A549 (cell line): ENCODE data around the gene PFDN1. TPM values are rescaled to one million over a fixed set of nuclear protein-coding genes. Genes with fewer than 3 reads are reported as not detected.

Experiments
- ATAC-seq, 2 experiments: fragments of 200-7000 bp in 1 of 2; fragments of >200 bp in 1 of 2; cut with Nextera tagmentation in 1 of 2; cut with Tn5 transposase in 1 of 2; 3 replicates each; pipeline versions ENCODE4 v1.8.0 to v1.9.1; 2018 to 2020; ENCODE audit warnings: mild to moderate bottlenecking in 1 of 2, moderate library complexity in 1 of 2
- CTCF ChIA-PET: fragments of 300-600 bp; sonication (Branson Sonifier 250); formaldehyde crosslinking; extraction: SDS; loops from one replicate; lab custom pipeline; 2021; ENCODE audit warnings: antibody characterized with exemption, inconsistent platforms; lab: Yijun Ruan, JAX
- POLR2A ChIA-PET: fragments of 350-600 bp; formaldehyde crosslinking; extraction: SDS; loops from one replicate; lab custom pipeline; 2021; ENCODE audit warnings: antibody characterized with exemption, inconsistent platforms; lab: Yijun Ruan, JAX
- DNase-seq, 2 experiments: peaks; one replicate each; pipeline versions ENCODE4 v3.0.0 to v3.0.0-alpha.2; 2011 to 2016; ENCODE audit warnings: low read depth in 1 of 2, low spot score in 1 of 2
- FAIRE-seq: peaks from 2 replicates; lab custom pipeline; 2011; peaks lifted over from hg19 to GRCh38; lab: Jason Lieb, UNC
- H3K27ac ChIP-seq, 2 experiments: fragments of >200 bp; sonication (Bioruptor Twin); formaldehyde crosslinking; 3 replicates each; pipeline ENCODE4 v1.5.1; 2016 to 2017
- H3K4me1 ChIP-seq: fragments of >200 bp; sonication (Bioruptor Twin); formaldehyde crosslinking; 3 replicates; pipeline ENCODE4 v1.6.1; 2016
- H3K4me2 ChIP-seq: fragments of >200 bp; sonication (Bioruptor Twin); formaldehyde crosslinking; 3 replicates; pipeline ENCODE4 v1.6.1; 2016
- H3K4me3 ChIP-seq: fragments of >200 bp; sonication (Bioruptor Twin); formaldehyde crosslinking; 3 replicates; pipeline ENCODE4 v1.5.1; 2016
- H3K9me3 ChIP-seq: fragments of >200 bp; sonication (Bioruptor Twin); formaldehyde crosslinking; 3 replicates; pipeline ENCODE4 v1.6.1; 2016
- BHLHE40 ChIP-seq: IDR thresholded peaks from 2 replicates; pipeline ENCODE4 v1.6.1; 2012; ENCODE audit warnings: low read depth, low read length, inconsistent platforms
- CHD2 ChIP-seq: fragments of 150-350 bp; IDR thresholded peaks from 2 replicates; pipeline ENCODE4 v1.6.1; 2014; ENCODE audit warnings: low read length; ENCODE audit not compliant: partially characterized antibody
- CTCF ChIP-seq: fragments of >200 bp; sonication (Bioruptor Twin); formaldehyde crosslinking; IDR thresholded peaks from 3 replicates; pipeline ENCODE4 v1.5.1; 2016
- EHF ChIP-seq: fragments of 250-450 bp; sonication (Bioruptor Pico); IDR thresholded peaks from 2 replicates; pipeline ENCODE4 v1.5.0; 2020; ENCODE audit warnings: mild to moderate bottlenecking
- EP300 ChIP-seq, 2 experiments: fragments of >200 bp; sonication (Bioruptor Twin); formaldehyde crosslinking; IDR thresholded peaks; 2 replicates in 1 of 2; 3 replicates in 1 of 2; pipeline ENCODE4 v1.6.1; 2016 to 2017
- FOSB ChIP-seq: fragments of 250-450 bp; sonication (Bioruptor Pico); IDR thresholded peaks from 2 replicates; pipeline ENCODE4 v1.5.0; 2020; ENCODE audit warnings: mild to moderate bottlenecking, moderate library complexity
- FOXS1 ChIP-seq: fragments of 250-450 bp; sonication (Bioruptor Pico); IDR thresholded peaks from 2 replicates; pipeline ENCODE4 v1.5.0; 2020; ENCODE audit warnings: mild to moderate bottlenecking, moderate library complexity
- HEYL ChIP-seq: fragments of 250-450 bp; sonication (Bioruptor Pico); IDR thresholded peaks from 2 replicates; pipeline ENCODE4 v1.8.0; 2021; ENCODE audit warnings: mild to moderate bottlenecking, moderate library complexity
- HOXA7 ChIP-seq: fragments of 250-450 bp; sonication (Bioruptor Pico); IDR thresholded peaks from 2 replicates; pipeline ENCODE4 v1.5.0; 2020; ENCODE audit warnings: mild to moderate bottlenecking, moderate library complexity
- JUNB ChIP-seq: fragments of >200 bp; sonication (Bioruptor Twin); formaldehyde crosslinking; IDR thresholded peaks from 2 replicates; pipeline ENCODE4 v1.6.1; 2016
- MAZ ChIP-seq: fragments of 150-350 bp; IDR thresholded peaks from 2 replicates; pipeline ENCODE4 v1.6.1; 2014; ENCODE audit warnings: antibody characterized with exemption, low read depth, low read length, borderline replicate concordance
- NPAS2 ChIP-seq: fragments of 250-450 bp; sonication (Bioruptor Pico); IDR thresholded peaks from 2 replicates; pipeline ENCODE4 v1.8.0; 2022; ENCODE audit warnings: mild to moderate bottlenecking, moderate library complexity, borderline replicate concordance
- PBX3 ChIP-seq: IDR thresholded peaks from 2 replicates; pipeline ENCODE4 v1.6.1; 2012
- POLR2AphosphoS2 ChIP-seq: conservative IDR thresholded peaks from 2 replicates; pipeline ENCODE4 v1.6.1; 2012; ENCODE audit warnings: low read length, improper control_type of control experiment, inconsistent platforms
- RAD21 ChIP-seq, 2 experiments: fragments of >200 bp in 1 of 2; sonication (Bioruptor Twin) in 1 of 2; formaldehyde crosslinking in 1 of 2; IDR thresholded peaks in 1 of 2; conservative IDR thresholded peaks in 1 of 2; 2 replicates in 1 of 2; 3 replicates in 1 of 2; pipeline ENCODE4 v1.6.1; 2012 to 2018; ENCODE audit warnings: inconsistent platforms in 1 of 2
- RFX5 ChIP-seq: fragments of 450-650 bp; IDR thresholded peaks from 2 replicates; pipeline ENCODE4 v1.7.1; 2014; ENCODE audit warnings: antibody characterized with exemption, mild to moderate bottlenecking, moderate library complexity
- RNF2 ChIP-seq: fragments of 200-600 bp; sonication (generic); IDR thresholded peaks from 2 replicates; pipeline ENCODE4 v1.6.1; 2016; ENCODE audit warnings: low read depth, mild to moderate bottlenecking, antibody characterized with exemption, moderate library complexity, borderline replicate concordance
- TFCP2L1 ChIP-seq: fragments of 250-450 bp; sonication (Bioruptor Pico); IDR thresholded peaks from 2 replicates; pipeline ENCODE4 v1.5.0; 2021; ENCODE audit warnings: mild to moderate bottlenecking
- ZC3H11A ChIP-seq: fragments of 450-650 bp; IDR thresholded peaks from 2 replicates; pipeline ENCODE4 v1.6.1; 2014; ENCODE audit warnings: antibody characterized with exemption, mild to moderate bottlenecking
- WGBS: methylation state at CpG from one replicate; pipeline ENCODE4 v1.1.6; 2017; ENCODE audit errors: missing lambda C conversion rate; 5-methylcytosine and 5-hydroxymethylcytosine counted together
- polyA plus RNA-seq, 4 experiments: library from polyadenylated mRNA; depleted of rRNA in 3 of 4; stranded (reverse); fragments of >200 nt; fragmentation: RNase III in 1 of 4; extraction: RNeasy Plus Mini Kit Qiagen cat#74134 plus additional on column Dnase treatment in 1 of 4; gene quantifications; 2 replicates in 3 of 4; 3 replicates in 1 of 4; pipeline ENCODE4 v1.2.3, GENCODE V29; 2011 to 2017
- TF ChIP-seq, protein P1 (sequence below): fragments of >200 bp; sonication (Bioruptor Twin); formaldehyde crosslinking; IDR thresholded peaks from 3 replicates; pipeline ENCODE4 v1.6.1; 2016
- TF ChIP-seq, protein P2 (sequence below): fragments of 200-600 bp; sonication (generic); IDR thresholded peaks from 2 replicates; pipeline ENCODE4 v1.6.1; 2016; ENCODE audit warnings: antibody characterized with exemption, mild to moderate bottlenecking, moderate library complexity

Gene PFDN1
- polyA plus RNA-seq, 2 of the 4 experiments (the other 2 are of a cell fraction), result 90.4 to 201 TPM

- Histone ChIP-seq H3K4me2 (no peak overlapping the region), H3K4me1 (no peaks in the 10 kb centered on the region)
- ATAC-seq (no peak), DNase-seq (no peak)
- CTCF ChIA-PET, result interaction anchor here (0.8 to 4.4 kb wide), 5 partner anchors 10 to 76 kb away, joined by 3 to 26 read pairs (median 9); partner anchors contain the start of gene HBEGF
- no peak for TF ChIP-seq HOXA7 (CRISPR knock-in tag)
- TF ChIP-seq BHLHE40, result no peak
- no peak for TF ChIP-seq RNF2
- no peak for TF ChIP-seq FOSB (CRISPR knock-in tag)
- TF ChIP-seq FOXS1 (CRISPR knock-in tag), result no peak
- no peak for TF ChIP-seq HEYL (CRISPR knock-in tag)
- TF ChIP-seq, protein P1, sequence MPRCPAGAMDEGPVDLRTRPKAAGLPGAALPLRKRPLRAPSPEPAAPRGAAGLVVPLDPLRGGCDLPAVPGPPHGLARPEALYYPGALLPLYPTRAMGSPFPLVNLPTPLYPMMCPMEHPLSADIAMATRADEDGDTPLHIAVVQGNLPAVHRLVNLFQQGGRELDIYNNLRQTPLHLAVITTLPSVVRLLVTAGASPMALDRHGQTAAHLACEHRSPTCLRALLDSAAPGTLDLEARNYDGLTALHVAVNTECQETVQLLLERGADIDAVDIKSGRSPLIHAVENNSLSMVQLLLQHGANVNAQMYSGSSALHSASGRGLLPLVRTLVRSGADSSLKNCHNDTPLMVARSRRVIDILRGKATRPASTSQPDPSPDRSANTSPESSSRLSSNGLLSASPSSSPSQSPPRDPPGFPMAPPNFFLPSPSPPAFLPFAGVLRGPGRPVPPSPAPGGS, result no peak
- TF ChIP-seq JUNB, result no peak
- no peak for TF ChIP-seq CTCF
- TF ChIP-seq PBX3, result no peak
- TF ChIP-seq POLR2AphosphoS2, result no peak
- TF ChIP-seq TFCP2L1 (CRISPR knock-in tag), result no peak
- no peak for TF ChIP-seq EHF (CRISPR knock-in tag)
- no peak for TF ChIP-seq NPAS2
- TF ChIP-seq MAZ, result no peak
- TF ChIP-seq, protein P2, sequence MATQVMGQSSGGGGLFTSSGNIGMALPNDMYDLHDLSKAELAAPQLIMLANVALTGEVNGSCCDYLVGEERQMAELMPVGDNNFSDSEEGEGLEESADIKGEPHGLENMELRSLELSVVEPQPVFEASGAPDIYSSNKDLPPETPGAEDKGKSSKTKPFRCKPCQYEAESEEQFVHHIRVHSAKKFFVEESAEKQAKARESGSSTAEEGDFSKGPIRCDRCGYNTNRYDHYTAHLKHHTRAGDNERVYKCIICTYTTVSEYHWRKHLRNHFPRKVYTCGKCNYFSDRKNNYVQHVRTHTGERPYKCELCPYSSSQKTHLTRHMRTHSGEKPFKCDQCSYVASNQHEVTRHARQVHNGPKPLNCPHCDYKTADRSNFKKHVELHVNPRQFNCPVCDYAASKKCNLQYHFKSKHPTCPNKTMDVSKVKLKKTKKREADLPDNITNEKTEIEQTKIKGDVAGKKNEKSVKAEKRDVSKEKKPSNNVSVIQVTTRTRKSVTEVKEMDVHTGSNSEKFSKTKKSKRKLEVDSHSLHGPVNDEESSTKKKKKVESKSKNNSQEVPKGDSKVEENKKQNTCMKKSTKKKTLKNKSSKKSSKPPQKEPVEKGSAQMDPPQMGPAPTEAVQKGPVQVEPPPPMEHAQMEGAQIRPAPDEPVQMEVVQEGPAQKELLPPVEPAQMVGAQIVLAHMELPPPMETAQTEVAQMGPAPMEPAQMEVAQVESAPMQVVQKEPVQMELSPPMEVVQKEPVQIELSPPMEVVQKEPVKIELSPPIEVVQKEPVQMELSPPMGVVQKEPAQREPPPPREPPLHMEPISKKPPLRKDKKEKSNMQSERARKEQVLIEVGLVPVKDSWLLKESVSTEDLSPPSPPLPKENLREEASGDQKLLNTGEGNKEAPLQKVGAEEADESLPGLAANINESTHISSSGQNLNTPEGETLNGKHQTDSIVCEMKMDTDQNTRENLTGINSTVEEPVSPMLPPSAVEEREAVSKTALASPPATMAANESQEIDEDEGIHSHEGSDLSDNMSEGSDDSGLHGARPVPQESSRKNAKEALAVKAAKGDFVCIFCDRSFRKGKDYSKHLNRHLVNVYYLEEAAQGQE, result no peak
- TF ChIP-seq EP300 (IDR thresholded peaks at IDR 0.05), result no peak
- no peak for TF ChIP-seq RFX5
- no peak for TF ChIP-seq RAD21 (conservative IDR thresholded peaks at IDR 0.05 in 1 of 2, IDR thresholded peaks at IDR 0.05 in 1 of 2)
- TF ChIP-seq, all 56 proteins: peak for 0
- FAIRE-seq, result no peak
- peaks cover 9% of the 10 kb centered on the region; the same call in 2 of the 3 replicates for H3K9me3 ChIP-seq
- H3K4me3 ChIP-seq, result no peak overlapping the region
- POLR2A ChIA-PET, result interaction anchor here (0.5 kb wide), 1 partner anchor 30 kb away, joined by 3 read pairs; no protein-coding TSS in a partner anchor
- no peak overlapping the region for H3K27ac ChIP-seq
Observed at GRCh38 chr5:140275837-140276236, 27.1 kb downstream of the PFDN1 start.

- H3K9me3 ChIP-seq, result peaks cover 9% of the 10 kb centered on the region; the same call in 2 of the 3 replicates
- ATAC-seq, result no peak
- 90% methylated on average over 6 of the region's 6 CpGs for WGBS
- no peak for TF ChIP-seq NPAS2
- no peak for TF ChIP-seq CHD2
- TF ChIP-seq TFCP2L1 (CRISPR knock-in tag), result no peak
- no peak for TF ChIP-seq ZC3H11A
- DNase-seq, result no peak
- H3K4me1 ChIP-seq, result no peaks in the 10 kb centered on the region
- no peak for FAIRE-seq
- ChIA-PET CTCF (interaction anchor here (0.8 to 1.9 kb wide), 5 partner anchors 18 to 86 kb away, joined by 3 to 10 read pairs (median 3); partner anchors contain the start of gene HBEGF), POLR2A (no interaction called here)
- no peak overlapping the region for H3K4me3 ChIP-seq
- no peak overlapping the region for H3K27ac ChIP-seq
- H3K4me2 ChIP-seq, result no peak overlapping the region
Observed at GRCh38 chr5:140273401-140273877, 29.5 kb downstream of the PFDN1 start.
